DOHH2 (cell line): Measurements from ENCODE around the gene PARD6B.

Experiments used
- H3F3A ChIP-seq: fragments of 200-600 bp; sonication (generic), shearing (Covaris generic); 2 replicates; pipeline ENCODE4 v1.6.0; 2016; ENCODE audit warnings: antibody characterized with exemption, mild to moderate bottlenecking; ENCODE audit not compliant: control insufficient read depth, insufficient read depth
- H3K27ac ChIP-seq: fragments of 200-600 bp; sonication (generic); 2 replicates; pipeline ENCODE4 v1.5.1; 2014; ENCODE audit warnings: low read depth, mild to moderate bottlenecking, low read length, moderate library complexity
- H3K27me3 ChIP-seq: fragments of 200-600 bp; sonication (generic); 2 replicates; pipeline ENCODE4 v1.6.1; 2014; ENCODE audit warnings: mild to moderate bottlenecking, low read length, mixed read lengths; ENCODE audit not compliant: control insufficient read depth
- H3K36me3 ChIP-seq: fragments of 200-600 bp; sonication (generic); 2 replicates; pipeline ENCODE4 v1.6.1; 2014; ENCODE audit warnings: mild to moderate bottlenecking, low read length, moderate library complexity, mixed read lengths; ENCODE audit not compliant: control insufficient read depth
- H3K4me1 ChIP-seq: fragments of 200-600 bp; sonication (generic); 2 replicates; pipeline ENCODE4 v1.6.1; 2014; ENCODE audit warnings: mild to moderate bottlenecking, low read length, mixed read lengths; ENCODE audit not compliant: control insufficient read depth
- H3K4me2 ChIP-seq: fragments of 200-600 bp; sonication (generic); 2 replicates; pipeline ENCODE4 v1.6.0; 2014; ENCODE audit warnings: mild to moderate bottlenecking, low read length, moderate library complexity
- H3K4me3 ChIP-seq: fragments of 200-600 bp; sonication (generic); 2 replicates; pipeline ENCODE4 v1.5.1; 2014; ENCODE audit warnings: mild to moderate bottlenecking, low read length, mixed read lengths
- H3K79me2 ChIP-seq: fragments of 200-600 bp; sonication (generic); 2 replicates; pipeline ENCODE4 v1.6.1; 2014; ENCODE audit warnings: mild to moderate bottlenecking, low read length, mixed read lengths; ENCODE audit not compliant: control insufficient read depth
- H3K9me2 ChIP-seq: fragments of 200-600 bp; sonication (generic); replicated peaks from 2 replicates; pipeline ENCODE4 v1.6.1; 2014; ENCODE audit warnings: mild to moderate bottlenecking, low read length, mixed read lengths; ENCODE audit not compliant: control insufficient read depth
- H3K9me3 ChIP-seq: fragments of 200-600 bp; sonication (generic); 2 replicates; pipeline ENCODE4 v1.6.1; 2014; ENCODE audit warnings: antibody characterized with exemption, low read length, mixed read lengths; ENCODE audit not compliant: control insufficient read depth, insufficient read depth
- H4K20me1 ChIP-seq: fragments of 200-600 bp; sonication (generic); 2 replicates; pipeline ENCODE4 v1.6.0; 2014; ENCODE audit warnings: low read depth, mild to moderate bottlenecking, antibody characterized with exemption, low read length, moderate library complexity; ENCODE audit not compliant: control insufficient read depth, insufficient read depth
- EZH2phosphoT487 ChIP-seq: fragments of 200-600 bp; sonication (generic); IDR thresholded peaks from 2 replicates; pipeline ENCODE4 v1.6.1; 2017; ENCODE audit warnings: borderline replicate concordance, mild to moderate bottlenecking, antibody characterized with exemption, low read length, moderate library complexity, mixed read lengths
- TF ChIP-seq, protein P1 (sequence below): fragments of 200-600 bp; sonication (generic); IDR thresholded peaks from one replicate; pipeline ENCODE4 v1.5.1; 2014; ENCODE audit warnings: antibody characterized with exemption, mild to moderate bottlenecking, low read depth, low read length; ENCODE audit not compliant: poor library complexity, severe bottlenecking

Gene PARD6B

DNA sequence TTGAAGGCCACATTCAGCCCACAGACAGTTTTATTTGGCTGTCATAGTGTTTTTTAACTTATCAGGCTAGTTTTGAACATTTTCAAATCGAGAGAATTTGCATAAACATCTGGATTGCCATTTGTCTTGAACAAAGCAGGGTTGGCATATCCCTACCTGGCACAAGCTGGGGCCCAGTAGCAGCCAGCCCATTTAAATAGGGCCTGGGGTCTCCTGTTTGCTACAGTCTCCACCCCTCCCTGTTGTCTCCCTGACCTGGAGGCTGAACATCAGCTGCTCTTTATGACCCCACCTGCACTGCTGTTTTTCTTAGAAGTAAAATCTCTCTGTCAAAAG is 73.9 kb downstream of the PARD6B start:
- H3K4me1 ChIP-seq, result peaks cover 100% of the 10 kb centered on the region
- H3K27me3 ChIP-seq, result no peaks in the 10 kb centered on the region
- H3K9me2 ChIP-seq, result no peaks in the 10 kb centered on the region
- H4K20me1 ChIP-seq, result no peaks in the 10 kb centered on the region
- H3K79me2 ChIP-seq, result peaks cover 93% of the 10 kb centered on the region
- peak overlapping the region; percentile 92 for H3K4me2 ChIP-seq
- H3K27ac ChIP-seq, result peak overlapping the region; percentile 95
- H3K36me3 ChIP-seq, result peaks cover 69% of the 10 kb centered on the region
- H3K9me3 ChIP-seq, result peaks cover 4% of the 10 kb centered on the region; the same call in 1 of the 2 replicates
- peak overlapping the region; percentile 71 for H3K4me3 ChIP-seq
- peaks cover 72% of the 10 kb centered on the region for H3F3A ChIP-seq
- TF ChIP-seq EZH2phosphoT487, result no peak
- TF ChIP-seq, protein P1, sequence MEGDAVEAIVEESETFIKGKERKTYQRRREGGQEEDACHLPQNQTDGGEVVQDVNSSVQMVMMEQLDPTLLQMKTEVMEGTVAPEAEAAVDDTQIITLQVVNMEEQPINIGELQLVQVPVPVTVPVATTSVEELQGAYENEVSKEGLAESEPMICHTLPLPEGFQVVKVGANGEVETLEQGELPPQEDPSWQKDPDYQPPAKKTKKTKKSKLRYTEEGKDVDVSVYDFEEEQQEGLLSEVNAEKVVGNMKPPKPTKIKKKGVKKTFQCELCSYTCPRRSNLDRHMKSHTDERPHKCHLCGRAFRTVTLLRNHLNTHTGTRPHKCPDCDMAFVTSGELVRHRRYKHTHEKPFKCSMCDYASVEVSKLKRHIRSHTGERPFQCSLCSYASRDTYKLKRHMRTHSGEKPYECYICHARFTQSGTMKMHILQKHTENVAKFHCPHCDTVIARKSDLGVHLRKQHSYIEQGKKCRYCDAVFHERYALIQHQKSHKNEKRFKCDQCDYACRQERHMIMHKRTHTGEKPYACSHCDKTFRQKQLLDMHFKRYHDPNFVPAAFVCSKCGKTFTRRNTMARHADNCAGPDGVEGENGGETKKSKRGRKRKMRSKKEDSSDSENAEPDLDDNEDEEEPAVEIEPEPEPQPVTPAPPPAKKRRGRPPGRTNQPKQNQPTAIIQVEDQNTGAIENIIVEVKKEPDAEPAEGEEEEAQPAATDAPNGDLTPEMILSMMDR, result no peak

DNA sequence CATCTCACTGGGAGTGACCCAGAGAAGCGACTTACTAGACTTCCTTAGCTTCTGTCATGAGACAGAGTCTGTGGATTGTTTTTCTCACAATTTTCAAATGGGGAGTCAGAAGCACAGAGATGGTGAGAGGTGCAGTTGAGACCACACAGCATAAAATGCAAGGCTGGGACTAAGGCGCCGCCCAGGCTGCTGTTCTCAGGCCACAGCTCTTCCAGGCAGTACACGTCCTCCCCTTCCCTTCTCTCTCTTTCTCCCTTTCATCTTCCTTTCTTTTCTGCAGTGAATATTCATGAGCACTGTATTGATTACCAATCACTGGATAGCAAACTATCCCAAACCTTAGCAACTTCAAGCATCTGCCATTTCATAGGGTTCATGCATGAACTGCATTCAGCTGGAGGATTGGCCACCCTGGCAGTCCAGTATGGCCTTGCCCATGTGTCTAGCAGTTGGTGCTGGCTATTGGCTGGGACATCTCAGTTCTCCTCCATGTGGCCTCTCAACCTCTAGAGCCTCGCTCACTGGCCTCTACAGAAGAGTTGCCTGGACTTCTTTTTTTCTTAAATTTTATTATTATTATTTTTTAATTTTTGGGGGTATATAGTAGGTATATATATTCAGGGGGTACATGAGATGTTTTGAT is 74.9 kb downstream of the PARD6B start:
- Histone ChIP-seq H3K9me2 (no peaks in the 10 kb centered on the region), H3K4me2 (peak overlapping the region; percentile 92), H3K4me1 (peaks cover 99% of the 10 kb centered on the region), H3K4me3 (peak overlapping the region; percentile 71), H3K27me3 (no peaks in the 10 kb centered on the region), H4K20me1 (no peaks in the 10 kb centered on the region), H3K79me2 (peaks cover 92% of the 10 kb centered on the region), H3K36me3 (peaks cover 60% of the 10 kb centered on the region), H3F3A (peaks cover 75% of the 10 kb centered on the region), H3K9me3 (peaks cover 4% of the 10 kb centered on the region; the same call in 1 of the 2 replicates), H3K27ac (peak overlapping the region; percentile 95)
- no peak for TF ChIP-seq EZH2phosphoT487
- TF ChIP-seq, protein P1, result no peak
